GM13976 (cell line): ENCODE results near the gene TRIM67.

ENCODE experiments used
- DNase-seq: peaks from one replicate; pipeline ENCODE4 v3.0.0; 2012; ENCODE audit warnings: low spot score
- in situ Hi-C: fragments of 300-500 bp; cut with MboI; formaldehyde crosslinking; loops from one replicate; pipeline ENCODE4 v1.12.0; 2022; ENCODE audit warnings: low sequenced_read_pairs, mixed read lengths, inconsistent platforms; ENCODE audit not compliant: unreplicated experiment
- TF ChIP-seq, protein P1 (sequence below): IDR thresholded peaks from 2 replicates; pipeline ENCODE4 v1.5.1; 2012; ENCODE audit warnings: borderline replicate concordance, mild to moderate bottlenecking; ENCODE audit not compliant: insufficient read depth; ENCODE audit errors: extremely low read depth, missing control alignments, control extremely low read depth

Gene TRIM67

DNA sequence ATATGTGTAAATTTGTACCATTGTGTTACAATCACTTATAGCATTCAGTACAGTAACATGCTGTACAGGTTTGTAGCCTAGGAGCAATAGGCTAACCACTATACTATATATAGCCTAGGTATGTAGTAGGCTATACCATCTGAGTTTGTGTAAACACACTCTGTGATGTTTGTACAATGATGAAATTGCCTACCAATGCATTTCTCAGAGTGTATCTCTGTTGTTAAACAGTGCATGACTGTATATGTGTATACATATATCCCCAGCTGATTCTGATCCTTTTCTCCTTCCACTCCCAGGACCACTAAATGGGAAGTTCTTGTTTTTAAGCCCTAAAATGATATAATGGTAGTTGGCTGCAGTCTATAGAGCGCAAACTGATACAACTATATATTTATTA, 86.9 kb downstream of the TRIM67 start:
- no peak for DNase-seq
- in situ Hi-C loops: no loop called here
- TF ChIP-seq, protein P1, sequence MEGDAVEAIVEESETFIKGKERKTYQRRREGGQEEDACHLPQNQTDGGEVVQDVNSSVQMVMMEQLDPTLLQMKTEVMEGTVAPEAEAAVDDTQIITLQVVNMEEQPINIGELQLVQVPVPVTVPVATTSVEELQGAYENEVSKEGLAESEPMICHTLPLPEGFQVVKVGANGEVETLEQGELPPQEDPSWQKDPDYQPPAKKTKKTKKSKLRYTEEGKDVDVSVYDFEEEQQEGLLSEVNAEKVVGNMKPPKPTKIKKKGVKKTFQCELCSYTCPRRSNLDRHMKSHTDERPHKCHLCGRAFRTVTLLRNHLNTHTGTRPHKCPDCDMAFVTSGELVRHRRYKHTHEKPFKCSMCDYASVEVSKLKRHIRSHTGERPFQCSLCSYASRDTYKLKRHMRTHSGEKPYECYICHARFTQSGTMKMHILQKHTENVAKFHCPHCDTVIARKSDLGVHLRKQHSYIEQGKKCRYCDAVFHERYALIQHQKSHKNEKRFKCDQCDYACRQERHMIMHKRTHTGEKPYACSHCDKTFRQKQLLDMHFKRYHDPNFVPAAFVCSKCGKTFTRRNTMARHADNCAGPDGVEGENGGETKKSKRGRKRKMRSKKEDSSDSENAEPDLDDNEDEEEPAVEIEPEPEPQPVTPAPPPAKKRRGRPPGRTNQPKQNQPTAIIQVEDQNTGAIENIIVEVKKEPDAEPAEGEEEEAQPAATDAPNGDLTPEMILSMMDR: no peak

DNA sequence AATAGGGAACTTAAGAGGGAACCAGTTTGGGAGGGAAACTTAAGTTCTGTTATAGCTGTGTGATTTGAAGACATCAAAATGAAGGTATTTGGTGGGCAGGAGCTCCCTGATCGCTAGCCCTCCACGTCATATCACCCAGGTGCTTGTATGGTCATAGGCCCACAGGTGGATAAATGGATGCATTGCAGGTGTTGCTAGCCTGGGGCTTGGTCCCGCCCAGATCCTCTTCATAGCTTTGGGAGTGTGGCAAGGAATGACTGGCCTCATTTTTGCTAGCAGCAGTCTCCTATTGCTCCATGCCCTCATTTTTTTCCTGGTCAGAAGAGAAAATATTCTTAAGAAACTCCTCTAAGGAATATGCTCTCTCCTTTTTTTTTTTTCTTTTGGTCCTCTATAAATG, 90.5 kb downstream of the TRIM67 start:
- no peak for DNase-seq
- in situ Hi-C loops: no loop called here
- TF ChIP-seq, protein P1: no peak

DNA sequence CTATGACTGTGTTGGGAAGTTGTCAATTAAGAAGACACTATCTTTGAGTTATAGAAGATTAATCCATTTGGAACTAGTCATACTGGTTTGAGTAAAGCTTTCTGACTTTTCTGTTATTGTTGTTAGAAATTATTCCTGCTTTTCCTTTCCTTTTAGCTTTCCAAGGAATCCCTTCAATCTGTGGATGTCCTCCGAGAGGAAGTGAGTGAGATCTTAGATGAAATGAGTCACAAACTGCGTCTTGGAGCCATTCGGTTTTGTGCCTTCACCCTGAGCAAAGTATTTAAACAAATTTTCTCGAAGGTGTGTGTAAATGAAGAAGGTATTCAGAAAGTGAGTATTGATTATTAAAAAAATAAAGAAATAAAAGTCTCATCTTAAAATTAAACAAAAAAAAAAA, 98.5 kb downstream of the TRIM67 start:
- TF ChIP-seq, protein P1: no peak
- no peak for DNase-seq
- in situ Hi-C loops: no loop called here

DNA sequence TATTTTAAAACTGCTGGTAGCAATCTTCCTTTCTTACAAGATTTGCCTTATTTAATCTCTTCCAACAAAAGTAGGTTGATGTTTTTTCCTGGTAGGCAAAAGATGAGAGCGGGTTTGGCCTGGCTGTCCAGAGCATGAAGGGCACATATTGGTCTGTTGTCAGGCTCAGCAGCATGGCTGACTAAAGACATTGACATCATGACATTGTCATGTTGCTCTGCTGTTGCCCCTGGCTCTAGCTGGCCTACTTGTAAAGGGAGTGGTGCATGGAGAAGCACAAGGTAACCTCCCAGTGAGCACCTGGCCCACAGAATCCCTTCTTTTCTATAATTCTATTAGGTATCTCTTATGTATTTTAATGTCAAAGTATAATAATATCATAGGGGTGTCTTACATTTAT, 102.8 kb downstream of the TRIM67 start:
- DNase-seq: no peak
- TF ChIP-seq, protein P1: no peak
- in situ Hi-C loops: no loop called here

DNA sequence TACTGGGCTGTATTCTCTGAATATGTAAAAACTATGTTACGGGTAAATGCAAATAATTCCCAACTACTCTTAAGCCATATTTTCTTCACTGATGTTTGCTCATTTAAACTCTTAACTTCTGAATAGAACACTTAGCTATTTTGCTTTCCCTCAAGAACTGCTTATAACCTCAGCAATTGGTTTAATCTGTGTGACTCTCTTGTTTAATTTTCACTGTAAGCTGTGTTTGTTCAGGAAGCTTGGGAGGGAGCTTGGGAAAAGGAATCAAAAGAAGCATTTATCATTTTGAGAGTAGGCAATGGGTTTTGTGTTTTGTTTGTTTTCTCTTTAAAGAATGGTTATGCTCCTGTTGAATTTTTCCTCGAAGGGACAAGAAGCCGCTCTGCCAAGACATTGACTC, 103.5 kb downstream of the TRIM67 start:
- DNase-seq: no peak
- TF ChIP-seq, protein P1: no peak
- in situ Hi-C loops: no loop called here

DNA sequence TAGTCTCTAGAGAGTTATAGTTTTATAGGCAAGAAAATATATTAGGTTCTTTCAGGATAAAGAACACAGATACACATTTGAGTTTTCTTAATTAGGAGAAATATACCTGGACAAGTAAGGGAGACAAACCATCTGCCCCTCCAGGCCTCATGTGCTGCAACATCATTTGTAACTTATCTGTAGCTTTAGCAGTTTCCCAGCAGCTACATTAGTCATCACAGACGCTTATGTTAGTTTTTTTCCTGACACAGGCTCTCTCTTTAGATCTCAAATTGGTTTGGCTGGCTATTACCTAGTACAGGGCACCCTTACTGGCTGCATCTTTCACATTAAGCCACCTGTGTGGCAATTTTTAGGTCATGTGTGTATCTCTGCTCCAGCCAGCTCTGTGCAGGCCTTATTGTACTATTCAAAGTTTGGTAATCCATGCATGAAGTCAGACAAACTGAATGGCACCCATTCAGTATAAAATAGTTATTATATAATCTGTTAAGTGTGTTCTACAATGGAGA, 105.0 kb downstream of the TRIM67 start:
- TF ChIP-seq, protein P1: no peak
- in situ Hi-C loops: no loop called here
- no peak for DNase-seq
